ENCODE data around the gene RING1.

RING1 gene

GRCh38 chr6:33208091-33208967 is at the start of gene RING1:
Gene RING1, plus strand, starts transcription at chr6:33208500. Its CDS starts 323 bp downstream, at chr6:33208823.
- peak; percentile 60 for DNase-seq

DNA sequence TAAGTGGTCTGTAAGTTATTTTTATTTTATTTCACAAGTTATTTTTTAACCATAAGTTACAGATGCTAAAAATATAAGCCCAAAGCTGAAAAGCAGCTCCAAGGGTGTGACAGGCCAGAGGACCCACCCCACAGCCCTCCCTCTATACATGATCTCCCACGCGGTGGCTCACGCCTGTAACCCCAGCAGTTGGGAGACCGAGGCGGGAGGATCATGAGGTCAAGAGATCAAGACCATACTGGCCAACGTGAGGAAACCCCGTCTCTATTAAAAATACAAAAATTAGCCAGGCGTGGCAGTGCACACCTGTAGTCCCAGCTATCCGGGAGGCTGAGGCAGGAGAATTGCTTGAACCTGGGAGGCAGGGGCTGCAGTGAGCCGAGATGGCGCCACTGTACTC is 48.2 kb upstream of the RING1 start:
- no peak for DNase-seq

- DNase-seq, result no peak
Observed at GRCh38 chr6:33160728-33161344, 47.5 kb upstream of the RING1 start.

- DNase-seq, result peak; percentile 52
Observed at GRCh38 chr6:33161354-33162331, 46.7 kb upstream of the RING1 start.

DNA sequence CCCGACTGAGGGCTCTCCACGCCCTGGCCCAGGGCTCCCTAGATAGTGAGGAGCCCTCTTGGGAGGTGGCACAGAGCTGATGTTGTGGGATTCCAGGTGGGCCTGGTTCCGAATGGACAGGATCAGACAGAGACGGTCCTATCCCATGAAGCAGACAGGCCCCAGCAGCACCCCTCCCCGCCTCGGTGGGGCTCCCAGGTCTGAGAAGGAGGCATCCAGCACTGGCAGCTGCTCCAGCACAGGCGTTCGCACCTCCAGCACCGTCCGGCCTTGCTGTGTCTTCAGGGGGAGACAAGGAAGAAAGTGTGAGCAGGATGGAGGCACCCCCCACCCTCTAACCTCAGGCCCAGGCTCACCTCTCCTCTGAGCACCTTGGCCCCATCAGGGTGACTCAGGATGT is 44.8 kb upstream of the RING1 start:
- no peak for DNase-seq

DNA sequence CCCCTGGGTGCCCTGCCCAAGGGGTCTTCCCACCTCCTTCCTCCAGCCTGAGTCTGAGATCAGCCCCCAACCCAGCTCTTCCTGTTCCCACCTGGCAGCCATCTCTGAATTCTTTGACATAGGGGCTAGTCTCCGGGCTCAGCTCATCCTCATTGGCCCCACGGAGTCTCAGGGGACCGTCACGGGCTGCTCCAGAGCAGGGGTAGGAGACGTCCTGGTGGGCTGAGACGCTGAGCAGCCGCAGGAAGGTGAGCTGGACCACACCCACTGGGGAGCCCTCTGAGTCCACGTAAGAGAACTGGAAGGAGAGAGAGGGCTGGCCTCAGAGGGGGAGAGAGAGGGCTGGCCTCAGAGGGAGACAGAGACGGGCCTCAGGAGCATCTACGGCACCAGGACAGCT is 44.1 kb upstream of the RING1 start:
- no peak for DNase-seq

DNA sequence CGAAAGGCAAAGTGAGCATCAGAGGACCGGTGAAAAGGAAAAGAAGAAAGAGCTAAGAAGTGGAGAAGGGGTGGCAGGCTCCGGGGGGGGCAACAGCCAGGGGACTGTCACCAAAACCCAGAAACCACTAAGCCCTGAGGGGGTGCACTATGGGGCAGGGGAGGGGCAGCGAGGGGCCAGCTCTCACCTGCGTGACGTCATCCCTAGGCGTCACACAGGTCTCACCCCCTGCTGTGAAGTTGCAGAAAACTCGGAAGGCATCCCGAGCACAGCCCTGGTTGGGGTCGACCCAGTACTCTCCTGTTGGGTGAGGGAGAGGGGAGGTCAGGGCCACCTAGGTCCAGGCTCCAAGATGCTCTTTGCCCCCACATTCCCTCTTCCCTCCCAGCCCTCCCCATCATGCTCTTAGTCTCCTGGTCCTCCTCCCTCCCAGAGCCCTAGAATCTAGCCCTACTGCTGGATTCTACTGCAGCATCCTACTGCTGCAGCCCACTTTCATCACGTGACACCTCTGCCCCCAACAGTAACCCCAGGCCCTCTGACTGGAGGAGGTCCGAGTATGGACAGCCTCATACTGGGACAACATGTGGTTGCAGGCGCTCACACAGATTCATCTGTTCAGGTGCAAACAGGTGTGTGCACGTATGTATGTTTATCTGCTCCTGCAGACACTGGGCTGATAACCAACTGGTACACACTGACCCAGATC is 43.5 kb upstream of the RING1 start:
- no peak for DNase-seq

DNA sequence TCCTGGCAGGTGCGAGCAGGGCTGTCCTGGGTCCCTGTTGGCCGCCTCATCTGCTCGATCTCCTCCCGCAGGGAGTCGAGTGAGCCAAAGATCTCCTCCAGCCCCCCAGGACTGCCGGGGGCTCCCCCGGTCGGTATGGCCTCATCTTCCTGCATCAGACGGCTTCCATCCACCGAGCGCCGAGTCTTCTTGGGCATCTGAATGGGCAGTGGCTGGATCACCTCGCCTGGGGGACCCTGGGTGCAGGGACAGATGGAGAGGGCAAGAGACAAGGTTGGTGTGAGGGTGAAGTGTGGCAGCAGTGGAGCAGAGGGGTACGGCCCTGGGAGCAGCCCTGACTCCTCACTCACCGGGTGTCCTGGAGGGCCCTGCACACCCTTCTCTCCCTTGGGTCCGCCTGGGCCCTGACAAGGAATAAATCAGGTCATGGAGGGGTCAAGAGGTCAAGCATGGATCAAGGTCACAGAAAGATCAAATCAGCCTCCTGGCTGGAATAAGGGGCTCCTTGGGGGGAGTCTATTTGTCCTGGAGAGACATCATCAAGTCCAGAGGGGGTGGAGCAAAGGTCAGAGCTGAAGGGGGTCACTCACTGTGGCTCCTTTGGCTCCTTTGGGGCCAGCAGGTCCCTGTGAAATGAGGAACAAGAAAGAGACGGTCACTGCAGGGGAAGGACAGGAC is 42.6 kb upstream of the RING1 start:
- no peak for DNase-seq

DNA sequence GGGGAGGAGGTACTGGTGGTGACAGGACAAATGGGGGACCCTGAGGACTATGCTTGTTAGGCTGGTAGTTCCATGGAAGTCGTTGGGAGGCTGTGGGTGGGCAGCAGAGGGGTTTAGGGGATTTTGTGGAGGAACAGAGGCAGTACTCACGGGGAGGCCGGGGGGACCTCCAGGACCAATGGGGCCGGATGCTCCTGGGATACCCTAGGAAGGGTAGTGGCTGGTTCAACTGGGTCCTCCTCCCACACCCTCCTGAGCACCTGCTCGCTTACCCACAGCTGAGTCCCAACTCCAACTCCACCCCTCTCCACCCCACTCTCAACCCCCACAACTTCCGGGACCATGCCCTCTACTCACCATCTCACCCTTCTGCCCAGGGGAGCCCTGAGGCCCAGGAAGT is 41.9 kb upstream of the RING1 start:
- no peak for DNase-seq

GRCh38 chr6:33166811-33167210 is 41.5 kb upstream of the RING1 start:
- no peak for DNase-seq

GRCh38 chr6:33167374-33168283 is 40.7 kb upstream of the RING1 start:
- DNase-seq, result no peak

- no peak for DNase-seq
Observed at GRCh38 chr6:33168284-33168601, 40.1 kb upstream of the RING1 start.

- no peak for DNase-seq
Observed at GRCh38 chr6:33168639-33169038, 39.7 kb upstream of the RING1 start.

DNA sequence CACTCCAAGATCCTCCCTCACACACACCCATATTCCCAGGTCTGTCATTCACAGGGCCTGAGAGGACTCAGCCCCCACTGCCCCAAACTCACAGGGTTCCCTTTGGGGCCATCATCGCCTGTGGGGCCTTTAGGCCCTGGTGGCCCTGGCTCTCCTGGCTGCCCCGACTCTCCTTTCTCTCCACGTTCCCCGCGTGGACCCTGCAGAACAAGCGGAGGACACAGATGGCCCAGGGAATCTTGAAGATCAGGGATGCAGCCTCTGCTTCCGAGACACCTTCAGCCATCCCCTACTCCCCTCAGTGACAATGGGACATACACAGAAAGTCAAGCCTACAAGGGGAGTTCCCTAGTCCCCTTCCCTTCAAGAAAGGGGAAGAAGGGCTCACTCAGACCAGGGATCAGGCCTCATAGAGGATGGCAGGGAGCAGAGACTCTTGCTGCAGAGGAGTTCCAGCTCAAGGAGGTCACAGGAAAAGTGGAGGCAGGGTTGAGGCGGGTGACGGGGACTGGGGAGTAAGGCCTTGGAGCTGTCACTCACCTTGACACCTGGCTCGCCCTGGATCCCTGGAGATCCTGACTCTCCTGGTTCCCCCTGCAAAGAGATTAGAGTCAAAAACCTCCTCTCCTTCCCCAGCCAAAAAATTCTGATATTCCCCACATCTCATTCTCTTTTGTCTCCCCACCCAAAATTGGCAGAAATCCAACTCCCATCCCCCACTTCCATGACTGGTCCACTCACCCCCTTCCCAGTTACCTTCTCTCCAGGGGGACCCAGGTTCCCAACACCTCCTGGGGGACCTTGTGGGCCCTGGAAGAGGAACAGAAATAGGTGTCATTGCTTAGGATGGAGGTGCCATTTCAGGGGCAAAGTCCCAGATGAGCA is 38.8 kb upstream of the RING1 start:
- DNase-seq, result no peak

DNA sequence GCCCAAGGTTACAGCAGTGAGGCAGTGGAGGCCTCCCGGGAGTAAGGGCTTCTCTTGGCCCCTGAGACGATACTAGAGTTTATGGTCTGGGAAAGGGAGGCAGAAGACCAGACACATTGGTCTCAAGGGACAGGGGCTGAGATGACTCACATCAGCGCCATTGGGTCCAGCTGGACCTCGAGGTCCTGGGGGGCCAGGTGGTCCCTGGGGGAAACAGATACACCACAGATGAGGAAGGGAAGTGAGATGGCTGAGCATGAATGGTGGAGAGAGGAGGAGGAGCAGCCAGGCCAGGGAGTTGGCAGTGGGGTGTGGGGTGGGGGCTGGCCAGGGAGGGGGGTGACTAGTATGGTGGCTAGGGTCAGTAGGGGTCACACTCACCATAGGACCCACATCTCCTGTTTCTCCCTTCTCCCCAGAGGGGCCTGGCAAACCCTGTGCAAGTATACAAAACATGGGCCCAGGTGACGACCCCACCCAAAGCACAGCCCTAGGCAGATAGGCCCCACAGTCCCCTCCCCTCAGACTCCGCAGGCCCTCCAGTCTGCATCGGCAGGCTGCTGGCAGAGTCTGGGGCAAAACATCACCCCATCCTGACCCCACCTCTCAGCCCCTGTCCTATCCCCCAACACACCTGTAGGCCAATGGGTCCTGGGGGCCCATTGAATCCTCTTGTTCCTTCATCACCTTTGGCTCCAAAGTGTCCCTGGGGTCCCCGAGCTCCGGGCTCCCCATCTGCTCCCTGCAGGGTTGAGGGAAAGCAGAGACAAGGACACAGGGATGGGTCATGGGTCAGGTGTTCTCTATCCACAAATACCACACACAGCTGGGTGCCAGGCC is 37.9 kb upstream of the RING1 start:
- no peak for DNase-seq

DNA sequence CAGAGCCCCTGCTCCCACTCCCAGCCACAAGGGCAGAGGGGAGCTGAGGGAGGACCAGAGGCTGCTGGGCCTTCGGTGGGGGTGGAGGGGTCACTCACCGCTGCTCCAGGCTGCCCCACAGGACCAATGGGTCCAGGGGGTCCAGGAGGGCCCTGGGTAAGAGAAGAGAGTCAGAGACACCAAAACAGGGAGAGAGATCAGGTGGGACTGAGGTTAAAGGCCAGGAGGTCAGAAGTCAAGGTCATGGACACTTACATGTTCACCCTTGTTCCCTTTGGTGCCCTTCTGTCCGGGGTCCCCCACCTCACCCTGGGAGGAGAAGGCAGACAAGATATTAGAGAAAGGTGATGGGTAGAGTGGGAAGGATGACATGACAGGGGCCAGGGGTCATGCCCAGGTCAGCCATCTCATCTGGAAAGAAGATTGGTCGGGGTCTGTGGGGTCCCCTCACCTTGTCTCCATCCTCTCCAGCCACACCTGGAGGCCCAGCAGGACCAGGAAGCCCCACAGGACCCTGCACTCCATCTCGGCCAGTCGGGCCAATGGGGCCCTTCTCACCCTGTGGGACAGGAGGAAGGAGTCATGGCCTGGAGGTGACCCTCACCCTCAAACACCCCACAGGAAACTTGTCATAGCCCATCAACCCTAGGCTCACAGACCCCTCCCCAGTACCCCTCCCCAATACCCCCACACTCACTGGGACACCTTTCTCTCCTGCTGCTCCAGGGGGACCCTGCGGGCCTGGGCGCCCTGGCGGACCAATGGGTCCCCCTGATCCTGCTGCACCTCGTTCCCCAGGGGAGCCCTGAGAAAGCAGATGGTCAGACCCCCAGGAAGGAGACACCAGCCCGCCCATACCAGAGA is 37.1 kb upstream of the RING1 start:
- no peak for DNase-seq

- DNase-seq, result no peak
Observed at GRCh38 chr6:33171880-33172687, 36.2 kb upstream of the RING1 start.

Data from NCI-H1105 treated with DMSO at 0.1 percent for 48 hours (cell line).